ENCODE results near the gene CFL1.
A peak's percentile ranks its signal among the peaks of the same experiment; 100 is the strongest.

The CFL1 gene

DNA sequence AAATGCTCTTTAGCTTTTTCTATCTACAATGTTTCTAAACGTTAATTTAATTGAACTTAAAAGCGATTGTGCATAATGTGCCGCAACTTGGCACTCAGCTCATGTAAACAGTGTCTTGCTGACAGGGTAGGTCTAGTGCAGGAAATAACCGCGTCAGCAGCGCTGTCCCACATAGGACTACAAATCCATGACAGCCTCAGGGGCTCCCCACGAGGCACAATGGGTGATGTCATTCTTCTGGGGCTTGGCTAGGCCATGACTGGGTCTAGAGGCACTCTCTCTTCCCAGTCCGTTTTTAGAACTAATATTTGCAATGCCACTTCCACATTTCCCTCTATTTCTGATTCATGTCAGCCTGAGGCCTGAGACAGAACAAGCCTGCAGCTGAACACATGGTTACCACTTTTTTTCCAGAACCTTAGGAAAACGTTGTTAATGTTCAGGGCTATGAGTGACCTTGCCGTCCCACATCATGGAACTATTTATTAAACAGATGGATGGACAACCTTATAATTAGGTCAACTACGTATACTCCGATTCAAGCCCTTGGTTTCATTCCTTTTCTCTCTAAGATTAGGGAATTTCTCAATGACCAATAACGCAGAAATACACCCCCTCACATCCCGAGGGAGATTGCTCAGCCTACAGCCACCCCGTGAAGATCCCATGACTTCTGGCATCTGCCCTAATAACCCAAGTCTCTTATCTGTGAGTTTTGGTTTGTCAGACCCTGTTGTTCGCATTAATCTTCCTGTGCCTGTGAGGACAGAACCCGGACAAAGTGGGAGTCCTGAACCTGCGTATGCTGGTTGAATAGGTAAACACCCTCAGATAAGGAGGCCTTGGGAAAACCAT is 43.6 kb downstream of the CFL1 start:
- no peak for TF ChIP-seq Cebpa-rat (IDR thresholded peaks at IDR 0.05)
- Histone ChIP-seq H3K9me3 (replicated peaks in 1 of 11) (no peaks in the 10 kb centered on the region), H3K4me1 (peaks cover 32 to 57% (median 43%) of the 10 kb centered on the region in 10 experiments), H3K27ac (peak overlapping the region in 2 of 11 experiments; percentile 4 to 43; a peak in 5 of 22 replicates), H3K27me3 (peaks cover 0 to 12% (median 0%) of the 10 kb centered on the region in 11 experiments; a peak in 6 of 22 replicates), H3K4me2 (peak overlapping the region in 8 of 11 experiments; percentile 1 to 94 (median 42); a peak in 14 of 22 replicates), H3K4me3 (no peak overlapping the region), H3K9ac (peak overlapping the region in 2 of 11 experiments; percentile 10 to 51; a peak in 3 of 22 replicates), H3K36me3 (0 out of 22 replicates have a peak, but pooled peaks cover 0 to 3% (median 0%) of the 10 kb centered on the region in 11 experiments), H4K20me1 (peaks cover 0 to 41% (median 0%) of the 10 kb centered on the region in 11 experiments; a peak in 2 of 22 replicates)

DNA sequence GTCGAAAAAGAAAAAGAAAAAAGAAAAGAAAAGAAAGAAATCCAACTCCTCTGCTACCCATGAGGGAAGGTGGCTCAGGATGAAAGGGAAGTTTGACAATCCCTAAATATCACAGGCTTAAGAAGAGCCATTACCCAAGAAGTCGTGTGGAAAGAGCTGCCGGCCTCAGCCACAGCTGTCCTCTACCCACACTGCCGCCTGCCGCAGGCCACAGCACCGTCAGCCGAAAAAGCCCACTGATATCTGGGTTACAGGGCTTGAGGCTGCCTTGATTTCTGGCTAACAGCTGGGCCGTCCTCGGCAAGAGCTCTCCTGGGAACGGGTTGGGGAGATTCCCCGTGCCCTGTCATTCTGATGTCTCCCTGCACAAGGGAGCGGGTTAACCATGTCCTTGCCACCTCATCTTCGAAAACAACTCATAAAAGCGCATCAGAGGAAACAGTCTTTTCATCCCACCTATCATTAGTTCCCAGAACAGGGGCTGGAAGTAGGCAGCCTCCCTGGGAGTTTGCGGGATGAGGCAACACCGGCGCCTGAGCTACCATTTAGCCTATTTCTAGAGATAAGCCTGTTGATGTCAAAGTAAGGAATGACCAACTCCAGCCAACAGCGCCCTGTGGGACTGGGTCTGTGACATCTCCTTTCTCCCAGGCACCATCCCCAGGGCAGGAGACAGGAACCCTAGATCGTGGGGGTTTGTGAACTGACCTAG is 46.1 kb downstream of the CFL1 start:
- Histone ChIP-seq H3K27ac (peak overlapping the region in 8 of 11 experiments; percentile 7 to 77 (median 40); a peak in 9 of 22 replicates), H3K4me1 (peaks cover 26 to 52% (median 34%) of the 10 kb centered on the region in 10 experiments), H3K4me3 (no peak overlapping the region), H3K36me3 (0 out of 22 replicates have a peak, but pooled peaks cover 0 to 3% (median 0%) of the 10 kb centered on the region in 11 experiments), H3K4me2 (peak overlapping the region; percentile 43 to 79 (median 67)), H3K9me3 (replicated peaks in 1 of 11) (no peaks in the 10 kb centered on the region), H3K9ac (peak overlapping the region in 5 of 11 experiments; percentile 16 to 70 (median 55); a peak in 10 of 22 replicates), H3K27me3 (peaks cover 0 to 8% (median 0%) of the 10 kb centered on the region in 11 experiments; a peak in 3 of 22 replicates), H4K20me1 (peaks cover 0 to 41% (median 0%) of the 10 kb centered on the region in 11 experiments; a peak in 2 of 22 replicates)
- peak in 3 of 11 experiments; percentile 16 to 71 (median 62); a peak in 2 of 22 replicates for TF ChIP-seq Cebpa-rat (IDR thresholded peaks at IDR 0.05)

DNA sequence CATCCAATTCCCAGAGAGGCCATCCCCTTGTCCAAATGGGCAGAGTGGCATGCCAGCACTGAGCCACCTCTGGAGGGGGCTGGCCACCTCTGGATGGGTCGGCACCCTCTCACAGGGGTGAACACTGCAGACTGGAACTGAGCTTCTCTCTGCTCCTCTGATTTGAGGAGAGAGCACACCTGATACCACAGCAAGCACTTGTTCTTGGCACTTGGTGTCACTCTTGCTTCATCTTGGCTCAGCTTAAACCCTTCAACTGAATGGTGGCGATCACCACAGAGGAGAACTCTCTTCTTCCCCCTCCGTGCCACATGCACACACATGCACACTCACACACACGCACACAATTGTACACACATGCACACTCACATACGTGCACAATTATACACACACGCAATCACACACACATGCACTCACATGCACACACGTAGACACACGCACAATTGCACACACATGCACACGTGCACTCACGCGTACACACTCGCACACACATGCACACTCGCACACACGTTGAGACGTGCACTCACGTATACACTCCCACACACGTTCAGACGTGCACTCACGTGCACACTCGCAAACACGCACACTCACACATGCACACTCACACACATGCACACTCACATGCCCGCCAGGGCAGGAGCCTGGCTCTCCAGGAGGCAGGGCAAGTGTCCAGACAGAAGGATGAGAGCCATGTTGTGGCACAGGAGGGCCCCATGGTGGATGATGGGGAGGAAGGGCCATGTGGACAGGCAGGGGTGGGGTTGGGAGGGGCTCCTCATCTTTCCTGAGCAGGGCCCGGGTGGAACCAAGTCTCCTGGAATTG is 47.7 kb downstream of the CFL1 start:
- H3K4me3 ChIP-seq, result no peak overlapping the region
- peaks cover 0 to 41% (median 0%) of the 10 kb centered on the region in 11 experiments; a peak in 2 of 22 replicates for H4K20me1 ChIP-seq
- H3K9ac ChIP-seq, result peak overlapping the region in 1 of 11 experiments; percentile 70; a peak in 1 of 22 replicates
- no peak for TF ChIP-seq Cebpa-rat (IDR thresholded peaks at IDR 0.05)
- H3K27ac ChIP-seq, result no peak overlapping the region; a peak in 1 of 22 replicates
- no peak overlapping the region for H3K4me2 ChIP-seq
- no peaks in the 10 kb centered on the region for H3K9me3 ChIP-seq (replicated peaks in 1 of 11)
- 0 out of 22 replicates have a peak, but pooled peaks cover 0 to 3% (median 0%) of the 10 kb centered on the region in 11 experiments for H3K36me3 ChIP-seq
- peaks cover 26 to 39% (median 32%) of the 10 kb centered on the region in 10 experiments for H3K4me1 ChIP-seq
- H3K27me3 ChIP-seq, result peaks cover 0 to 8% (median 0%) of the 10 kb centered on the region in 11 experiments; a peak in 1 of 22 replicates

GRCh38 chr11:65809496-65809895 is 48.5 kb downstream of the CFL1 start:
- Histone ChIP-seq H3K4me3 (no peak overlapping the region), H3K36me3 (no peaks in the 10 kb centered on the region), H3K27ac (no peak overlapping the region), H4K20me1 (peaks cover 0 to 35% (median 0%) of the 10 kb centered on the region in 11 experiments; a peak in 2 of 22 replicates), H3K4me2 (no peak overlapping the region), H3K9me3 (replicated peaks in 1 of 11) (no peaks in the 10 kb centered on the region), H3K4me1 (peaks cover 22 to 36% (median 28%) of the 10 kb centered on the region in 10 experiments), H3K27me3 (peaks cover 0 to 8% (median 0%) of the 10 kb centered on the region in 11 experiments; a peak in 6 of 22 replicates), H3K9ac (no peak overlapping the region)
- TF ChIP-seq Cebpa-rat (IDR thresholded peaks at IDR 0.05), result no peak

DNA sequence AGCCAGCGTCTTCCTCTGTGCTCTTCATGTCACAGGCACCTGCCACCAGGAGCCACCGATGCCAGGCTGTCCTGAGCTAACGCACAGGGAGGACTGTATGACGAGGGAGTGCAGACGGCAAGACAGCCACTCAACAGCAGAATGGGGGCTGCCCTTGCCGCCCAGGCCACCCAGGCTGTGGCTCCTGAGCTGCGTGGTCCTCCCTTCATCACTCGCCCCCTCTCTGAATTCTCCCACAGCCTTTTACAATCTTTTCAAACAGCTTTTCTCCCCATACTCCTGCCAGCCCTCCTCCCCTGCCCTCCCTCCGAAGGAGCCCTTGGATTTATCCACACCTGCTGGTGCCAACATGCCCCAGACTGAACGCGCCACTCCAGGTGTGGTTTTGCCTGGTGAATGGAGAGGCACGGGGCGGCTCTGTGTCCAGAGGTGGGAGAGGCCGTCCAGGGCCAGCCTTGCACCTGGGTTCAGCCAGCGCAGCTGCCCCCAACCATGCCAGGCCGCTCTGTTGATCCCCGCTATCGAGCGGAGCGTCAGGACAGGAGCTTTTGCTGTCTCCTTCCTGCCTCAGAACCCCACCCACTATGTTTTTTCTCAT is 49.1 kb downstream of the CFL1 start:
- Histone ChIP-seq H3K27me3 (peaks cover 4 to 14% (median 6%) of the 10 kb centered on the region in 11 experiments; a peak in 18 of 22 replicates), H3K27ac (no peak overlapping the region), H4K20me1 (peaks cover 0 to 28% (median 0%) of the 10 kb centered on the region in 11 experiments; a peak in 2 of 22 replicates), H3K9me3 (replicated peaks in 1 of 11) (no peaks in the 10 kb centered on the region), H3K4me2 (no peak overlapping the region), H3K9ac (no peak overlapping the region), H3K36me3 (no peaks in the 10 kb centered on the region), H3K4me1 (peaks cover 15 to 30% (median 21%) of the 10 kb centered on the region in 10 experiments), H3K4me3 (no peak overlapping the region)
- TF ChIP-seq Cebpa-rat (IDR thresholded peaks at IDR 0.05), result no peak

- H4K20me1 ChIP-seq, result peaks cover 0 to 12% (median 0%) of the 10 kb centered on the region in 11 experiments; a peak in 2 of 22 replicates
- no peaks in the 10 kb centered on the region for H3K36me3 ChIP-seq
- no peak overlapping the region for H3K27ac ChIP-seq
- peaks cover 5 to 13% (median 11%) of the 10 kb centered on the region in 10 experiments for H3K4me1 ChIP-seq
- H3K27me3 ChIP-seq, result peaks cover 13 to 22% (median 21%) of the 10 kb centered on the region in 11 experiments; a peak in 20 of 22 replicates
- no peak overlapping the region for H3K9ac ChIP-seq
- no peak overlapping the region for H3K4me2 ChIP-seq
- H3K4me3 ChIP-seq, result no peak overlapping the region
- TF ChIP-seq Cebpa-rat (IDR thresholded peaks at IDR 0.05), result no peak
- H3K9me3 ChIP-seq (replicated peaks in 1 of 11), result no peaks in the 10 kb centered on the region
Measured at GRCh38 chr11:65806979-65807378, 51.0 kb downstream of the CFL1 start.

Measured in BLaER1 treated with 17β-estradiol and CSF1 and Interleukin-3, amounts not matched to agents 10 nM and 100 nM (cell line).